Measurements from ENCODE around the gene ELMO1. TPM values are rescaled to one million over a fixed set of nuclear protein-coding genes. Genes with fewer than 3 reads are reported as not detected.

The ELMO1 gene
- total RNA-seq, 1 experiment from 2014 or later = 7.8 TPM

DNA sequence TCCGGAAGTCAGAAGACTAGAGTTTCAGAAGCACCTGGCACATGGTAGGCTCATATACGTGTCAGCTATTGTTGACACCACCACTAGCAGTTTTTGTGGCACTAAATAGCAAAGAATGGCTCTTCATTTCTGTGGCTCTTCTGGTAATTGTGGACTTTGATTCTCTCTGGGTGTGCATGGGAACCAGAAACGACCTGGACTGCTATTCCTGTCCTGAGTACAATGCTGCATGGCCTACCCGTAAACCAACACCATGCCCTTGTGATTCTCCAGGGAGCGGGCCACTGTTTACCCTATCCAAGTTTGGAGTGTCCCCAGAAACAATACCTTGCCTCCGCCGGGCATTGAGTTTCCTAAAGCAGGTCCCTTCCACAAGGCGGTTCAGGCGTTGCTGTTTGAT, 561.4 kb downstream of the ELMO1 start:
- H3K9ac ChIP-seq (ENCODE audit: extremely low read depth, insufficient read length, low read length) = no peak overlapping the region
- no peak overlapping the region for H3K56ac ChIP-seq (ENCODE audit: insufficient read length, low read depth, low read length)
- H3K79me2 ChIP-seq (ENCODE audit: insufficient read depth, low read length) = no peaks in the 10 kb centered on the region
- Mint-ChIP-seq H3K27ac (no peak overlapping the region), H3K9me3 (no peaks in the 10 kb centered on the region), H3K27me3 (ENCODE audit: low read depth) (no peaks in the 10 kb centered on the region), H3K36me3 (ENCODE audit: insufficient read depth in 1 of 3, low read depth in 3 of 3) (no peaks in the 10 kb centered on the region; a peak in 1 of 7 replicates), H3K4me3 (no peak overlapping the region), H3K4me1 (no peaks in the 10 kb centered on the region)
- H2BK5ac ChIP-seq (ENCODE audit: insufficient read length, low read length) = no peak overlapping the region
- H2BK20ac ChIP-seq (ENCODE audit: low read depth, low read length, poor library complexity, severe bottlenecking) = no peak overlapping the region
- no peaks in the 10 kb centered on the region for H3K4me1 ChIP-seq (ENCODE audit: insufficient read depth, low read length)
- TF ChIP-seq, protein P1, sequence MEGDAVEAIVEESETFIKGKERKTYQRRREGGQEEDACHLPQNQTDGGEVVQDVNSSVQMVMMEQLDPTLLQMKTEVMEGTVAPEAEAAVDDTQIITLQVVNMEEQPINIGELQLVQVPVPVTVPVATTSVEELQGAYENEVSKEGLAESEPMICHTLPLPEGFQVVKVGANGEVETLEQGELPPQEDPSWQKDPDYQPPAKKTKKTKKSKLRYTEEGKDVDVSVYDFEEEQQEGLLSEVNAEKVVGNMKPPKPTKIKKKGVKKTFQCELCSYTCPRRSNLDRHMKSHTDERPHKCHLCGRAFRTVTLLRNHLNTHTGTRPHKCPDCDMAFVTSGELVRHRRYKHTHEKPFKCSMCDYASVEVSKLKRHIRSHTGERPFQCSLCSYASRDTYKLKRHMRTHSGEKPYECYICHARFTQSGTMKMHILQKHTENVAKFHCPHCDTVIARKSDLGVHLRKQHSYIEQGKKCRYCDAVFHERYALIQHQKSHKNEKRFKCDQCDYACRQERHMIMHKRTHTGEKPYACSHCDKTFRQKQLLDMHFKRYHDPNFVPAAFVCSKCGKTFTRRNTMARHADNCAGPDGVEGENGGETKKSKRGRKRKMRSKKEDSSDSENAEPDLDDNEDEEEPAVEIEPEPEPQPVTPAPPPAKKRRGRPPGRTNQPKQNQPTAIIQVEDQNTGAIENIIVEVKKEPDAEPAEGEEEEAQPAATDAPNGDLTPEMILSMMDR (conservative IDR thresholded peaks at IDR 0.05) = no peak
- DNase-seq = no peak
- no peaks in the 10 kb centered on the region for H4K20me1 ChIP-seq (ENCODE audit: control insufficient read depth, insufficient read depth, insufficient read length)
- no peak overlapping the region for H4K5ac ChIP-seq (ENCODE audit: insufficient read length, low read depth, low read length)
- no peak overlapping the region for H4K91ac ChIP-seq (ENCODE audit: insufficient read length, low read depth, low read length)
- no peak overlapping the region for H2BK120ac ChIP-seq (ENCODE audit: low read depth, low read length, poor library complexity, severe bottlenecking)
- no peak overlapping the region for H3K4ac ChIP-seq (ENCODE audit: low read depth, low read length)
- no peak overlapping the region for H3K14ac ChIP-seq (ENCODE audit: insufficient read depth, low read length)
- no CpG with 5 or more reads among the region's 9 CpGs for WGBS (ENCODE audit: extremely low coverage, insufficient read length, low lambda C conversion rate)
- H3K23me2 ChIP-seq (ENCODE audit: insufficient read length, low read depth, low read length, poor library complexity, severe bottlenecking) = no peaks in the 10 kb centered on the region
- no peak overlapping the region for H4K8ac ChIP-seq (replicated peaks; ENCODE audit: insufficient read length, low read depth, low read length)
- H2AK5ac ChIP-seq (ENCODE audit: insufficient read length, low read length) = no peak overlapping the region
- H3K27ac ChIP-seq (ENCODE audit: insufficient read length, low read depth, low read length) = no peak overlapping the region
- no peak overlapping the region for H2BK15ac ChIP-seq (ENCODE audit: low read depth, low read length)
- no peaks in the 10 kb centered on the region for H3K9me3 ChIP-seq (ENCODE audit: control insufficient read depth, low read depth, low read length)
- H2AFZ ChIP-seq (ENCODE audit: low read length) = no peak overlapping the region
- H2BK12ac ChIP-seq (ENCODE audit: insufficient read length, low read depth, low read length) = no peak overlapping the region
- no peak overlapping the region for H3T11ph ChIP-seq (ENCODE audit: low read length)
- no peak overlapping the region for H3K18ac ChIP-seq (ENCODE audit: insufficient read length, low read depth, low read length)
- no peaks in the 10 kb centered on the region for H3K27me3 ChIP-seq (ENCODE audit: insufficient read depth, low read length)
- no peaks in the 10 kb centered on the region for H3K79me1 ChIP-seq (ENCODE audit: insufficient read depth, low read depth, low read length, poor library complexity, severe bottlenecking)
- no peak overlapping the region for H3K4me2 ChIP-seq (ENCODE audit: insufficient read depth, insufficient read length, low read length)
- no peak overlapping the region for H3K23ac ChIP-seq (ENCODE audit: insufficient read length, low read depth, low read length)
